GM19372 (cell line): Measurements from ENCODE around the gene ADAMTS16.

Experiments used
- ATAC-seq: cut with Tn5 transposase; IDR thresholded peaks from one replicate; pipeline ENCODE4 v1.9.1; 2021; ENCODE audit warnings: mild to moderate bottlenecking, low read depth, moderate library complexity; ENCODE audit not compliant: unreplicated experiment

The ADAMTS16 gene

DNA sequence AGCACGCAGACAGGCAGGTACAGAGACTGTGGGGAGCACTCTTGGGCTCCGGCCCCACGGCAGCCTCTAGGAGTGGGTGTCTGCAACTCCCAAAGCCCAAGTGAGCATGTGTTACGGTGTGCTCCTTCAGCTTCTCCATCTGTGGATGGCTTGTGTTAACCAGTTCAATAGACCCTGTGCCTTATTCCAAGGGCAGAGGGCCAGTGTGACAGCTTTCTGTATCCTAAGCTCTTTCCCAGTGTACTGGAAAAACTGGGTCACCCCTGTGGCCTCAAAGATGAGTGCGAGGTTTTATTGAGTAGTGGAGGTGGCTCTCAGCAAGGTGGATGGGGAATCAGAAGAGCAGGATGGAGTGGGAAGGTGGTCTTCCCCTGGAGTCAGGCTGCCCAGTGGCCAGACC is 78.3 kb downstream of the ADAMTS16 start:
- ATAC-seq: no peak

DNA sequence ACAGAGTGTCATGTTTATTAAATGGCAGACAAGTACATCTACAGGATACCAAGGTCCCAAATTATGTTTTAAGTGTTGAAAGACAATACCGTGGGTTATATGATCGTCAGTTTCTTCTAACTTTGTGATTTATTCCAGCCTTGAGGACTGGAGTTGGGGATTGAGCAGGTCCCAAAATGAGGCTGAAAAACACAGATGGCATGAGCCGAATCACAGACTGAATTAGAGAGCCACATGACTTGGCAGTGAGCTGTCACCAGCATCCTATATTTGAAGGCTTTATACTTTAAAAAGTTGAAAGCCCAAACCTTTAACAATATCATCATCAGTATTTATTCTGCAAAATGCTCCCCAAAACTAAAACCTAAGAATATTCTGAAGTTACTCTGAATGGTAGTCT is 79.4 kb downstream of the ADAMTS16 start:
- ATAC-seq: no peak

- no peak for ATAC-seq
Observed at GRCh38 chr5:5220901-5221631, 80.9 kb downstream of the ADAMTS16 start.

DNA sequence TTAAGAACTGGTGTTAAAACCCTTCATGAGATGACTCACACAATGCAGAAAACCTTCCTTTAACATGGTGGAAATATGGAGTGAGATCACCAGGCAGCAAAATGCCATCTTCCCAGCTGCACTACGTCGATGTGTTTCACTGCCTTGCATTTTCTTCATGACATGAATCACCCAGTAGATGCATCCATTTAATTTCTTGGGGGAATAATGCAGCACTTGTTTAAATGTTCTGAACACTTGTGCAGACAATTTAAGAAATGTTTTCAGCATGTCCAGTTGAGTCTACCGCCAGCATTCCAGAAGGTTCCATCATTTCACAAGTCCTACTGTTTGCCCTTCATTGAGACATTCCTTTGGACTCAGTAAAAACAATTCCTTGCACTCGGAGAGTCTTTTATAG is 81.6 kb downstream of the ADAMTS16 start:
- no peak for ATAC-seq

- no peak for ATAC-seq
Observed at GRCh38 chr5:5231576-5231975, 91.4 kb downstream of the ADAMTS16 start.

DNA sequence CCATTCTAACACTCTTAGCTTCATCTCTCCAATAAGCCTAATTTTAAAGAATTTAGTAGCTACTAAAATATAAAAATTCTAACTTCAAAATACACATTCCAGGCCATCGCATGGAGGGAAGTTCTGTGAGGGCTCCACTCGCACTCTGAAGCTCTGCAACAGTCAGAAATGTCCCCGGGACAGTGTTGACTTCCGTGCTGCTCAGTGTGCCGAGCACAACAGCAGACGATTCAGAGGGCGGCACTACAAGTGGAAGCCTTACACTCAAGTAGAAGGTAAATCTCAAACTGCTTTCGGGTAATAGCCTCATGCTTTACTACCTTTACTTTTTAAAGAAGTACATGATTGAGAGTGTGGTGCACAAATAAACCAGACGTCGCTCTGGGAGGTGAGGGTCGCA is 94.8 kb downstream of the ADAMTS16 start:
- no peak for ATAC-seq

GRCh38 chr5:5235685-5236084 is 95.6 kb downstream of the ADAMTS16 start:
- ATAC-seq: no peak

DNA sequence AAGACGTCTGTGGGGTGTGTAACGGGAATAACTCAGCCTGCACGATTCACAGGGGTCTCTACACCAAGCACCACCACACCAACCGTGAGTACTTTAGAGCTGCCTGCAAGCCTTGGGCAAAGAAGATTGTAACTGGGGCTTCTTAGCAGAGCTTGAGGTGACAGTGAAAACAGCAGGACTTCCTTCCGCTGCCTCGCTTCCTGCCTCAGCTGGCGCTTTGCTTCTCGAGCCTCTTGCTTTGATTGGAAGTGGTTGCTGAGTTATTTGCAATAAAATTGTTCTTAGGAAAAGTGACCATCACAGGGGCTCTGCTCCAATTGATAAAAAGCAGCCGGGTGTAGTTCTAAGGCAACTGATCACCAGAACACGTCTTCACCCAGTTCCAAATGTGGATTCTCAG is 99.1 kb downstream of the ADAMTS16 start:
- ATAC-seq: no peak

DNA sequence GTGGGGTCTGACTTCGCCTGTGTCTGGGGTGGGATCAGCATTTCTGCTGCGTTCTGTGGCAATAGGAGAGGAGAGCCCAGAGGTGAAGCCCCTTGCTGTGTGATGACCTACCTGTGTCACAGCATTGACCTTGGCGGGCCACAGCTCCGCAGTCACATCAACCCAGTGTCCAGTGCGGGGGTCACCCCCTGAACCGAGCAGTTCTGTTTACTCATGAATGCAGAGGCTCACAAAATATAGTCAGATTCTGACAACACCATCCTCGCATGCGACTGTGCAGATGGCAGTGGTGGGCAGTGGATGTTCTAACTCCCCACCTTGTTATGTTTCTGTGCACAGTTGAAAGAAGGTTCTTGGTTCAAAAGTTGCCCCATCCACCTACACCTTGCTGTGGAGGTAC is 100.1 kb downstream of the ADAMTS16 start:
- ATAC-seq: no peak

DNA sequence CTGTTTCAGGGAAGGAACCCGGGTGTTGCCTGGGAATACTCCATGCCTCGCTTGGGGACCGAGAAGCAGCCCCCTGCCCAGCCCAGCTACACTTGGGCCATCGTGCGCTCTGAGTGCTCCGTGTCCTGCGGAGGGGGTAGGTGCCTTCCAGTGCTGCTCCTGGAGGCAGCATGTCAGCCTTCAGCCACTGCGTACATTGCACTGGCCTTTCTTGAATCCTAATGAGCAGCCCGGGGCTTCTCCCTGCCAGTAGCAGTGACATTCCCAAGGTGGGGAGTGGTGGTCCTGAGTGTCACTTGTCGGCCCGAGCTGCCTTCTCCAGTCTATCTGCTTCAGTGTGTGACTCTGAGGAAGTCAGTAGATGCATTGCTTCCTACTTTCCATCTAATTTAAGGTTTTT is 101.9 kb downstream of the ADAMTS16 start:
- ATAC-seq: no peak

- ATAC-seq: no peak
Observed at GRCh38 chr5:5246736-5247135, 106.6 kb downstream of the ADAMTS16 start.

DNA sequence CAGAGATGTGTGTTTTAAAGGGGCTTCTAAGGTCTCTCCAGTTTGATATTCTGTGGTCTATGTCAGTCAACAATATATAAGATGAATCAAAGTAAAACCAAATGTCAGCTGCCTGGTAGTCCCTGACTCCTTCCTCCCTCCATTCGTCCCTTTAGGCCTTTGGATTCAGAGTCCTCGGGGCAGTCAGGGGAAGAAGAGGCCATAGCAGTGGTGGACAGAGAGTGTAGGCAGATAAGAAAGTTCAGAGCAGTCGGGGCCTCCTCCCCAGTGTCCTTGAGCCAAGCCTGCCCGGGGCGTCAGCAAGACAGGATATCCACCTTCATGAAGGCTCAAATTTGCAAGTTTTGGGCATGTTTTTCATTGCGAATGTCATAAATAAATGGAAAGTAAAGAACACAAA is 110.6 kb downstream of the ADAMTS16 start:
- ATAC-seq: no peak

- ATAC-seq: no peak
Observed at GRCh38 chr5:5252106-5252505, 112.0 kb downstream of the ADAMTS16 start.

DNA sequence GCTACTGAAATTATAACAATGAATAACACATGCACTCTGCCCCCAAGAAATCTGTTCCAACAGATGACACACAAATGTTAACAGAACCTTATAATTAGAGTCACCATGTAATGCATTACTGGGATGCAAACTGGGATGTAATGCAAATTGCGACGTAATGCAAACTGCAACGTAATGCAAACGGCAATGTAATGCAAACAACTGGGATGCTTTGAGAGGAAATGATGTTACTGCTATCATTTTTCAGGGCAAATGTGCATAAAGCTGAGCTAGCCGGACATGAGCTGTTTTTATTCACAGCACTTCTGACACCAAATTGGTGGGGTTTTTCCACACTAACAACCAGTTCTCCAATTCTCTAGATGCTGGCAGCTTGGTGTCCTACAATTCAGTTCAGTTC is 117.2 kb downstream of the ADAMTS16 start:
- no peak for ATAC-seq

GRCh38 chr5:5258564-5258963 is 118.4 kb downstream of the ADAMTS16 start:
- ATAC-seq: no peak

GRCh38 chr5:5264727-5265126 is 124.6 kb downstream of the ADAMTS16 start:
- no peak for ATAC-seq

- no peak for ATAC-seq
Observed at GRCh38 chr5:5266297-5266696, 126.2 kb downstream of the ADAMTS16 start.

GRCh38 chr5:5270161-5270560 is 130.0 kb downstream of the ADAMTS16 start:
- no peak for ATAC-seq

GRCh38 chr5:5270958-5271785 is 131.0 kb downstream of the ADAMTS16 start:
- no peak for ATAC-seq

GRCh38 chr5:5271786-5272321 is 131.7 kb downstream of the ADAMTS16 start:
- ATAC-seq: no peak

DNA sequence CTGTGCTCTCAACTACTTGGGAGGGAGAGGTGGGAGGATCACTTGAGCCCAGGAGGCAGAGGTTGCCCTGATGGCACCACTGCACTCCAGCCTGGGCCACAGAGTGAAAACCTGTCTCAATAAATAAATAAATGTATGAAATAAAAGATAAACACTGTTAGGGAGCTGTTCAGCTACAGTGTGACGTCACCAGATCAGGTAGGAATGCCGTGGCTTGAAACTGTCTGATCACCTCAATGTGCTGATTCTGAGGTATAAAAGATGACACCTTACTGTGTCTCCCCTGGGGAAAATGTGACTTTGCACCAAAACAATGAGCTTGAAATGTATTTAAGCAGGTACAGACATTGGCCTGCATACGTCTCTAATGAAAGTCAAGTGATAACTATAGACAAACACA is 133.3 kb downstream of the ADAMTS16 start:
- no peak for ATAC-seq

DNA sequence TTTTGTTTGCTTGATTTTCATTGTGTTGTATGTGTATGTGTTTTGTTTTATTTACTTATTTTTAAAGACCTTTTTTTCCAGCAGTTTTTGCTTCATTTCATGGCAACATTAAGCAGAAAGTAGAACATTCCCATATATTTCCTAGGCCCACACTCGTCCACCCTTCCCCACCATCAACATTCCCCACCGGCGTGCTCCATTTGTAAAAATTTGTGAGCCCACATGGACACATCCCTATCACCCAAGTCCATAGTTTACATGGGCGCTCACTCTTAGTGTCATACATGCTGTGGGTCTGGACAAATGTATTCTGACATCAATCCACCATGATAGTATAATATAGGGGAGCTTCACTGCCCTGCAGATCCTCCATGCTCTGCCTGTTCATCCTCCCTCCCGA is 133.8 kb downstream of the ADAMTS16 start:
- no peak for ATAC-seq
